Chondrocyte (in vitro differentiated cells): ENCODE results near the gene OLR1. TPM values are rescaled to one million over a fixed set of nuclear protein-coding genes. Genes with fewer than 3 reads are reported as not detected.

Source experiments
- DNase-seq: peaks from one replicate; pipeline ENCODE4 v3.0.0; 2021; ENCODE audit warnings: mixed read lengths, low spot score
- H3K27ac Mint-ChIP-seq: one replicate; pipeline ENCODE4 v1.8.0; 2021; ENCODE audit warnings: mild to moderate bottlenecking, moderate library complexity, mixed read lengths; ENCODE audit not compliant: unreplicated experiment
- H3K27me3 Mint-ChIP-seq: 2 replicates; pipeline ENCODE4 v1.8.0; 2021; ENCODE audit warnings: low read depth, mixed read lengths
- H3K36me3 Mint-ChIP-seq: 2 replicates; pipeline ENCODE4 v1.8.0; 2021; ENCODE audit warnings: low read depth, mixed read lengths
- H3K4me1 Mint-ChIP-seq: 2 replicates; pipeline ENCODE4 v1.8.0; 2021; ENCODE audit warnings: low read depth, mild to moderate bottlenecking, mixed read lengths
- H3K4me3 Mint-ChIP-seq: one replicate; pipeline ENCODE4 v1.8.0; 2021; ENCODE audit warnings: mild to moderate bottlenecking, moderate library complexity, mixed read lengths; ENCODE audit not compliant: unreplicated experiment
- H3K9me3 Mint-ChIP-seq: 2 replicates; pipeline ENCODE4 v1.8.0; 2021; ENCODE audit warnings: low read depth, mixed read lengths
- CTCF ChIP-seq: fragments of 200-600 bp; sonication (generic); IDR thresholded peaks from 2 replicates; pipeline ENCODE4 v1.5.0; 2021; ENCODE audit warnings: antibody characterized with exemption, mild to moderate bottlenecking, moderate library complexity
- total RNA-seq: library from RNA; stranded (reverse); gene quantifications from 3 replicates; pipeline ENCODE4 v1.2.1, GENCODE V29; 2021

OLR1 gene
- total RNA-seq, 1 donor from 2014 or later = not detected

GRCh38 chr12:10135126-10135525 is 36.8 kb downstream of the OLR1 start:
- Mint-ChIP-seq H3K27me3 (no peaks in the 10 kb centered on the region), H3K9me3 (no peaks in the 10 kb centered on the region), H3K4me1 (peaks cover 8% of the 10 kb centered on the region), H3K36me3 (no peaks in the 10 kb centered on the region), H3K27ac (no peak overlapping the region), H3K4me3 (no peak overlapping the region)
- DNase-seq = no peak
- no peak for TF ChIP-seq CTCF

- no peaks in the 10 kb centered on the region for H3K9me3 Mint-ChIP-seq
- peaks cover 5% of the 10 kb centered on the region for H3K4me1 Mint-ChIP-seq
- no peak overlapping the region for H3K4me3 Mint-ChIP-seq
- TF ChIP-seq CTCF = no peak
- DNase-seq = no peak
- H3K36me3 Mint-ChIP-seq = no peaks in the 10 kb centered on the region
- no peaks in the 10 kb centered on the region for H3K27me3 Mint-ChIP-seq
- no peak overlapping the region for H3K27ac Mint-ChIP-seq
Measured at GRCh38 chr12:10132850-10133370, 39.0 kb downstream of the OLR1 start.

- Mint-ChIP-seq H3K27ac (no peak overlapping the region), H3K4me3 (no peak overlapping the region), H3K36me3 (no peaks in the 10 kb centered on the region), H3K27me3 (peaks cover 3% of the 10 kb centered on the region), H3K4me1 (peaks cover 5% of the 10 kb centered on the region), H3K9me3 (no peaks in the 10 kb centered on the region)
- TF ChIP-seq CTCF = no peak
- DNase-seq = no peak
Measured at GRCh38 chr12:10131111-10131690, 40.7 kb downstream of the OLR1 start.

GRCh38 chr12:10130042-10130441 is 41.9 kb downstream of the OLR1 start, which contains the start of gene CLEC7A:
TSS of gene CLEC7A (minus strand) at chr12:10130199. CDS start at chr12:10130082, 117 bp downstream.
- no peak for DNase-seq
- Mint-ChIP-seq H3K4me1 (peaks cover 5% of the 10 kb centered on the region), H3K27ac (no peak within 1 kb of the TSS), H3K9me3 (no peaks in the 10 kb centered on the region), H3K36me3 (no peaks in the 10 kb centered on the region), H3K27me3 (peaks cover 3% of the 10 kb centered on the region), H3K4me3 (no peak within 1 kb of the TSS)
- no peak for TF ChIP-seq CTCF

- H3K27me3 Mint-ChIP-seq = peaks cover 3% of the 10 kb centered on the region
- no peaks in the 10 kb centered on the region for H3K36me3 Mint-ChIP-seq
- no peak for TF ChIP-seq CTCF
- H3K4me1 Mint-ChIP-seq = peaks cover 5% of the 10 kb centered on the region
- H3K27ac Mint-ChIP-seq = no peak overlapping the region
- no peak overlapping the region for H3K4me3 Mint-ChIP-seq
- no peak for DNase-seq
- H3K9me3 Mint-ChIP-seq = no peaks in the 10 kb centered on the region
Measured at GRCh38 chr12:10128687-10129086, 43.2 kb downstream of the OLR1 start.
